HG03108 (cell line): ENCODE measurements around the gene GRK7.
"Not testable (repeated sequence)": the region's sequence is repeated elsewhere in the genome, so short reads cannot be mapped to it uniquely, and the experiment has no call there.

Experiments used
- ATAC-seq: cut with Tn5 transposase; IDR thresholded peaks from one replicate; pipeline ENCODE4 v1.9.1; 2021; ENCODE audit warnings: moderate library complexity; ENCODE audit not compliant: unreplicated experiment

The GRK7 gene

GRCh38 chr3:141753399-141753798 is 9.8 kb upstream of the GRK7 start:
- no peak for ATAC-seq

GRCh38 chr3:141754032-141754431 is 9.2 kb upstream of the GRK7 start:
- ATAC-seq = no peak

GRCh38 chr3:141762552-141762951 is 656 bp upstream of the GRK7 start:
- ATAC-seq = not testable (repeated sequence)

- ATAC-seq = no peak
These were observed 837 bp downstream of the GRK7 start for GRCh38 chr3:141764045-141764444.

- no peak for ATAC-seq
These were observed 1.3 kb downstream of the GRK7 start for GRCh38 chr3:141764465-141764864.

- ATAC-seq = no peak
These were observed 1.8 kb downstream of the GRK7 start for GRCh38 chr3:141764986-141765385.

- ATAC-seq = no peak
These were observed 3.9 kb downstream of the GRK7 start for GRCh38 chr3:141767066-141767465.

- no peak for ATAC-seq
These were observed 6.2 kb downstream of the GRK7 start for GRCh38 chr3:141769221-141769894.

GRCh38 chr3:141773676-141774075 is 10.5 kb downstream of the GRK7 start:
- no peak for ATAC-seq

- ATAC-seq = no peak
These were observed 13.2 kb downstream of the GRK7 start for GRCh38 chr3:141776376-141776775.

GRCh38 chr3:141776885-141777284 is 13.7 kb downstream of the GRK7 start:
- ATAC-seq = no peak

- no peak for ATAC-seq
These were observed 15.0 kb downstream of the GRK7 start for GRCh38 chr3:141777957-141778813.

- no peak for ATAC-seq
These were observed 16.5 kb downstream of the GRK7 start for GRCh38 chr3:141779667-141780066.

- no peak for ATAC-seq
These were observed 19.3 kb downstream of the GRK7 start for GRCh38 chr3:141782386-141782932.

- no peak for ATAC-seq
These were observed 20.4 kb downstream of the GRK7 start for GRCh38 chr3:141783632-141784031.

- no peak for ATAC-seq
These were observed 20.9 kb downstream of the GRK7 start for GRCh38 chr3:141784096-141784495.

- ATAC-seq = no peak
These were observed 21.3 kb downstream of the GRK7 start for GRCh38 chr3:141784531-141784930.

GRCh38 chr3:141788149-141788548 is 24.9 kb downstream of the GRK7 start:
- ATAC-seq = no peak

GRCh38 chr3:141788750-141789149 is 25.5 kb downstream of the GRK7 start:
- not testable (repeated sequence) for ATAC-seq

- ATAC-seq = no peak
These were observed 26.1 kb downstream of the GRK7 start for GRCh38 chr3:141789281-141789680.

GRCh38 chr3:141790171-141790570 is 27.0 kb downstream of the GRK7 start:
- ATAC-seq = no peak

- ATAC-seq = no peak
These were observed 29.3 kb downstream of the GRK7 start for GRCh38 chr3:141792495-141792894.
